ENCODE data around the gene CSTPP1. TPM values are rescaled to one million over a fixed set of nuclear protein-coding genes. Genes with fewer than 3 reads are reported as not detected.
"Not testable (repeated sequence)": the region's sequence is repeated elsewhere in the genome, so short reads cannot be mapped to it uniquely, and the experiment has no call there.

The CSTPP1 gene
- total RNA-seq, 1 donor from 2014 or later = 13.2 TPM

GRCh38 chr11:46979358-46979757 is 42.8 kb downstream of the CSTPP1 start:
- no peak for DNase-seq (ENCODE audit: low spot score)
- intact Hi-C loops (cut with DNase I) = no loop called here

GRCh38 chr11:46981436-46981835 is 44.9 kb downstream of the CSTPP1 start:
- intact Hi-C loops (cut with DNase I) = no loop called here
- no peak for DNase-seq (ENCODE audit: low spot score)

GRCh38 chr11:46982797-46983452 is 46.4 kb downstream of the CSTPP1 start:
- DNase-seq (ENCODE audit: low spot score) = no peak
- intact Hi-C loops (cut with DNase I) = no loop called here

- no peak for DNase-seq (ENCODE audit: low spot score)
- intact Hi-C loops (cut with DNase I) = no loop called here
Observed at GRCh38 chr11:46983598-46983997, 47.0 kb downstream of the CSTPP1 start.

- no peak for DNase-seq (ENCODE audit: low spot score)
- intact Hi-C loops (cut with DNase I) = no loop called here
Observed at GRCh38 chr11:46984548-46984947, 48.0 kb downstream of the CSTPP1 start.

- intact Hi-C loops (cut with DNase I) = no loop called here
- DNase-seq (ENCODE audit: low spot score) = no peak
Observed at GRCh38 chr11:46984987-46985386, 48.4 kb downstream of the CSTPP1 start.

GRCh38 chr11:46987183-46987582 is 50.6 kb downstream of the CSTPP1 start:
- no peak for DNase-seq (ENCODE audit: low spot score)
- intact Hi-C loops (cut with DNase I) = no loop called here

GRCh38 chr11:46989810-46990487 is 53.4 kb downstream of the CSTPP1 start:
- DNase-seq (ENCODE audit: low spot score); intact Hi-C loops (cut with DNase I): not testable (repeated sequence)

- intact Hi-C loops (cut with DNase I) = no loop called here
- no peak for DNase-seq (ENCODE audit: low spot score)
Observed at GRCh38 chr11:46991391-46991790, 54.8 kb downstream of the CSTPP1 start.

GRCh38 chr11:46992386-46992785 is 55.8 kb downstream of the CSTPP1 start:
- DNase-seq (ENCODE audit: low spot score); intact Hi-C loops (cut with DNase I): not testable (repeated sequence)

- DNase-seq (ENCODE audit: low spot score); intact Hi-C loops (cut with DNase I): not testable (repeated sequence)
Observed at GRCh38 chr11:46997796-46998195, 61.2 kb downstream of the CSTPP1 start.

GRCh38 chr11:46999217-46999616 is 62.7 kb downstream of the CSTPP1 start:
- DNase-seq (ENCODE audit: low spot score) = no peak
- intact Hi-C loops (cut with DNase I) = no loop called here

- no peak for DNase-seq (ENCODE audit: low spot score)
- intact Hi-C loops (cut with DNase I) = loop anchor here (5.0 to 10.0 kb wide), 2 partner anchors 83 to 145 kb away; partner anchors contain the start of gene LRP4
Observed at GRCh38 chr11:47000033-47000432, 63.5 kb downstream of the CSTPP1 start.

GRCh38 chr11:47001781-47002181 is 65.2 kb downstream of the CSTPP1 start:
- intact Hi-C loops (cut with DNase I) = loop anchor here (5.0 to 10.0 kb wide), 2 partner anchors 84 to 143 kb away; partner anchors contain the start of gene LRP4
- no peak for DNase-seq (ENCODE audit: low spot score)

- intact Hi-C loops (cut with DNase I) = loop anchor here (5.0 to 10.0 kb wide), 2 partner anchors 85 to 142 kb away; partner anchors contain the start of gene LRP4
- no peak for DNase-seq (ENCODE audit: low spot score)
Observed at GRCh38 chr11:47002390-47002789, 65.8 kb downstream of the CSTPP1 start.

GRCh38 chr11:47003180-47003877 is 66.8 kb downstream of the CSTPP1 start:
- intact Hi-C loops (cut with DNase I) = loop anchor here (5.0 to 10.0 kb wide), 2 partner anchors 86 to 141 kb away; partner anchors contain the start of gene LRP4
- DNase-seq (ENCODE audit: low spot score) = no peak

GRCh38 chr11:47004595-47005033 is 68.1 kb downstream of the CSTPP1 start:
- intact Hi-C loops (cut with DNase I) = loop anchor here (5.0 to 10.0 kb wide), 2 partner anchors 87 to 140 kb away; partner anchors contain the start of gene LRP4
- peak; percentile 83 for DNase-seq (ENCODE audit: low spot score)

- intact Hi-C loops (cut with DNase I) = loop anchor here (10.0 kb wide), 1 partner anchor 139 kb away; no protein-coding TSS in a partner anchor
- DNase-seq (ENCODE audit: low spot score) = no peak
Observed at GRCh38 chr11:47005441-47005840, 68.9 kb downstream of the CSTPP1 start.

- no peak for DNase-seq (ENCODE audit: low spot score)
- intact Hi-C loops (cut with DNase I) = loop anchor here (10.0 kb wide), 1 partner anchor 137 kb away; no protein-coding TSS in a partner anchor
Observed at GRCh38 chr11:47007579-47007978, 71.0 kb downstream of the CSTPP1 start.

GRCh38 chr11:47010179-47010578 is 73.6 kb downstream of the CSTPP1 start:
- DNase-seq (ENCODE audit: low spot score) = no peak
- intact Hi-C loops (cut with DNase I) = no loop called here

All from cardiac septum (tissue), 1 donor.